ENCODE data around the gene IRF2BP2.

DNA sequence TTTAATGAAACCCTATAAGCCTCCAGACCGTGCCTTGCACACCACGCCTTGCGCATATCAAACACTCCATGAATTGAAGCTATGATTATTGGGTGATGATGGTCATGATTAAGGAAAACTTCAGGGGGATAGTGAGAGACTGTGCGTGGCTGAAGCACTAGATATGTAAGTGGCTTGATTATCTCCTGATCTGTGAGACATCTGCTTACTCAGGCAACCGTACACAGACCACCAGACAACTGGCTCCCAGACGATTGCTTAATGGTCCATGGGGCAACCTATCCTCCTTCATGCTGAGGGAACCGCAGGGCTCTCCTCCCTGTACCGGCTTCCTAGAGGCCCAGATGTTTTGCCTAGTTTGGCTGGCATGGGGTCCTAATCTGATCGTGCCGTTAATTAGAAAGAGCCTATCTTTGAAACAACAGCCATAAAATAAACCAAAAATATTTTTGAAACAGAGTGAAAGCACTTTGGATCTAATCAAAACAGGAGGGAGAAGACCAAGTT is 51.6 kb downstream of the IRF2BP2 start:
- TF ChIP-seq, protein P1, sequence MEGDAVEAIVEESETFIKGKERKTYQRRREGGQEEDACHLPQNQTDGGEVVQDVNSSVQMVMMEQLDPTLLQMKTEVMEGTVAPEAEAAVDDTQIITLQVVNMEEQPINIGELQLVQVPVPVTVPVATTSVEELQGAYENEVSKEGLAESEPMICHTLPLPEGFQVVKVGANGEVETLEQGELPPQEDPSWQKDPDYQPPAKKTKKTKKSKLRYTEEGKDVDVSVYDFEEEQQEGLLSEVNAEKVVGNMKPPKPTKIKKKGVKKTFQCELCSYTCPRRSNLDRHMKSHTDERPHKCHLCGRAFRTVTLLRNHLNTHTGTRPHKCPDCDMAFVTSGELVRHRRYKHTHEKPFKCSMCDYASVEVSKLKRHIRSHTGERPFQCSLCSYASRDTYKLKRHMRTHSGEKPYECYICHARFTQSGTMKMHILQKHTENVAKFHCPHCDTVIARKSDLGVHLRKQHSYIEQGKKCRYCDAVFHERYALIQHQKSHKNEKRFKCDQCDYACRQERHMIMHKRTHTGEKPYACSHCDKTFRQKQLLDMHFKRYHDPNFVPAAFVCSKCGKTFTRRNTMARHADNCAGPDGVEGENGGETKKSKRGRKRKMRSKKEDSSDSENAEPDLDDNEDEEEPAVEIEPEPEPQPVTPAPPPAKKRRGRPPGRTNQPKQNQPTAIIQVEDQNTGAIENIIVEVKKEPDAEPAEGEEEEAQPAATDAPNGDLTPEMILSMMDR (IDR thresholded peaks at IDR 0.05; ENCODE audit: poor library complexity), result no peak
- no peak for TF ChIP-seq EZH2phosphoT487 (IDR thresholded peaks at IDR 0.05; ENCODE audit: low read depth, severe bottlenecking, unreplicated experiment)
- no peak for TF ChIP-seq EZH2 (IDR thresholded peaks at IDR 0.05; ENCODE audit: borderline replicate concordance)
